Measurements from ENCODE around the gene ARAF.

ARAF gene

GRCh38 chrX:47620303-47620685 is 59.3 kb downstream of the ARAF start:
- DNase-seq (ENCODE audit: low read depth in 2 of 2), result no peak

All from stimulated activated CD8-positive, alpha-beta memory T cell treated with anti-CD3 and anti-CD28 coated beads, Interleukin-15, amount 100 ng/mL, for 48 hours (primary cell).